ENCODE measurements around the gene CTSZ. TPM values are rescaled to one million over a fixed set of nuclear protein-coding genes. Genes with fewer than 3 reads are reported as not detected.

CTSZ gene
- total RNA-seq, 1 donor = 223 TPM

GRCh38 chr20:58990651-58991445 lies 16.2 kb downstream of the CTSZ start:
- H3K27ac ChIP-seq (ENCODE audit: low read depth, low read length) = no peak overlapping the region
- H3K36me3 ChIP-seq (ENCODE audit: insufficient read depth, low read length) = peaks cover 87% of the 10 kb centered on the region
- TF ChIP-seq CTCF (IDR thresholded peaks at IDR 0.05; ENCODE audit: extremely low read depth, low read depth, low read length) = no peak
- H3K27me3 ChIP-seq (ENCODE audit: insufficient read depth, low read length) = no peaks in the 10 kb centered on the region
- no peak overlapping the region for H3K4me2 ChIP-seq (ENCODE audit: insufficient read depth, low read length)
- peaks cover 7% of the 10 kb centered on the region for H3K79me2 ChIP-seq (ENCODE audit: insufficient read depth, low read length)
- no peak for DNase-seq (ENCODE audit: insufficient read length, low spot score, missing footprints)
- H3K9me3 ChIP-seq (ENCODE audit: low read depth, low read length) = no peaks in the 10 kb centered on the region
- H3K4me1 ChIP-seq (ENCODE audit: insufficient read depth, low read length) = no peaks in the 10 kb centered on the region
- no peak overlapping the region for H3K4me3 ChIP-seq (ENCODE audit: insufficient read depth, low read length)
- H4K20me1 ChIP-seq (ENCODE audit: insufficient read depth, low read length) = peaks cover 24% of the 10 kb centered on the region
- no peak overlapping the region for H2AFZ ChIP-seq (ENCODE audit: low read length)

GRCh38 chr20:58989196-58989595 lies 17.9 kb downstream of the CTSZ start:
- no peak overlapping the region for H2AFZ ChIP-seq (ENCODE audit: low read length)
- peaks cover 75% of the 10 kb centered on the region for H3K36me3 ChIP-seq (ENCODE audit: insufficient read depth, low read length)
- H3K4me3 ChIP-seq (ENCODE audit: insufficient read depth, low read length) = no peak overlapping the region
- H3K9me3 ChIP-seq (ENCODE audit: low read depth, low read length) = no peaks in the 10 kb centered on the region
- peaks cover 20% of the 10 kb centered on the region for H4K20me1 ChIP-seq (ENCODE audit: insufficient read depth, low read length)
- no peak for DNase-seq (ENCODE audit: insufficient read length, low spot score, missing footprints)
- no peak for TF ChIP-seq CTCF (IDR thresholded peaks at IDR 0.05; ENCODE audit: extremely low read depth, low read depth, low read length)
- H3K79me2 ChIP-seq (ENCODE audit: insufficient read depth, low read length) = peaks cover 24% of the 10 kb centered on the region
- no peaks in the 10 kb centered on the region for H3K27me3 ChIP-seq (ENCODE audit: insufficient read depth, low read length)
- no peaks in the 10 kb centered on the region for H3K4me1 ChIP-seq (ENCODE audit: insufficient read depth, low read length)
- no peak overlapping the region for H3K4me2 ChIP-seq (ENCODE audit: insufficient read depth, low read length)
- H3K27ac ChIP-seq (ENCODE audit: low read depth, low read length) = no peak overlapping the region

- H3K4me3 ChIP-seq (ENCODE audit: insufficient read depth, low read length) = no peak overlapping the region
- peaks cover 21% of the 10 kb centered on the region for H4K20me1 ChIP-seq (ENCODE audit: insufficient read depth, low read length)
- H3K4me2 ChIP-seq (ENCODE audit: insufficient read depth, low read length) = no peak overlapping the region
- no peak for DNase-seq (ENCODE audit: insufficient read length, low spot score, missing footprints)
- H3K27ac ChIP-seq (ENCODE audit: low read depth, low read length) = no peak overlapping the region
- H3K79me2 ChIP-seq (ENCODE audit: insufficient read depth, low read length) = peaks cover 31% of the 10 kb centered on the region
- peaks cover 68% of the 10 kb centered on the region for H3K36me3 ChIP-seq (ENCODE audit: insufficient read depth, low read length)
- no peaks in the 10 kb centered on the region for H3K9me3 ChIP-seq (ENCODE audit: low read depth, low read length)
- no peaks in the 10 kb centered on the region for H3K27me3 ChIP-seq (ENCODE audit: insufficient read depth, low read length)
- no peak overlapping the region for H2AFZ ChIP-seq (ENCODE audit: low read length)
- H3K4me1 ChIP-seq (ENCODE audit: insufficient read depth, low read length) = no peaks in the 10 kb centered on the region
- TF ChIP-seq CTCF (IDR thresholded peaks at IDR 0.05; ENCODE audit: extremely low read depth, low read depth, low read length) = no peak
Observed at GRCh38 chr20:58988565-58988882, 18.5 kb downstream of the CTSZ start.

- H3K9me3 ChIP-seq (ENCODE audit: low read depth, low read length) = no peaks in the 10 kb centered on the region
- H3K36me3 ChIP-seq (ENCODE audit: insufficient read depth, low read length) = peaks cover 62% of the 10 kb centered on the region
- no peak for TF ChIP-seq CTCF (IDR thresholded peaks at IDR 0.05; ENCODE audit: extremely low read depth, low read depth, low read length)
- H3K27me3 ChIP-seq (ENCODE audit: insufficient read depth, low read length) = no peaks in the 10 kb centered on the region
- H3K27ac ChIP-seq (ENCODE audit: low read depth, low read length) = no peak overlapping the region
- H3K4me1 ChIP-seq (ENCODE audit: insufficient read depth, low read length) = no peaks in the 10 kb centered on the region
- H4K20me1 ChIP-seq (ENCODE audit: insufficient read depth, low read length) = peaks cover 16% of the 10 kb centered on the region
- H3K79me2 ChIP-seq (ENCODE audit: insufficient read depth, low read length) = peaks cover 34% of the 10 kb centered on the region
- no peak overlapping the region for H2AFZ ChIP-seq (ENCODE audit: low read length)
- H3K4me3 ChIP-seq (ENCODE audit: insufficient read depth, low read length) = no peak overlapping the region
- DNase-seq (ENCODE audit: insufficient read length, low spot score, missing footprints) = no peak
- H3K4me2 ChIP-seq (ENCODE audit: insufficient read depth, low read length) = no peak overlapping the region
Observed at GRCh38 chr20:58987790-58988564, 19.1 kb downstream of the CTSZ start.

Measured in osteoblast (primary cell).